Fibroblast of the aortic adventitia (primary cell): ENCODE measurements around the gene HIKESHI. TPM values are rescaled to one million over a fixed set of nuclear protein-coding genes. Genes with fewer than 3 reads are reported as not detected.

Experiments used
- DNase-seq: peaks from one replicate; pipeline ENCODE4 v3.0.0-alpha.2; 2010; ENCODE audit warnings: low read depth
- H3K4me3 ChIP-seq: 2 replicates; pipeline ENCODE4 v1.5.1; 2011; ENCODE audit warnings: low read depth, mild to moderate bottlenecking, control low read depth, low read length, moderate library complexity
- total RNA-seq: library from RNA; depleted of rRNA; stranded (reverse); fragments of >200 nt; gene quantifications from 2 replicates; pipeline ENCODE4 v1.2.3, GENCODE V29; 2012; ENCODE audit warnings: low replicate concordance
- TF ChIP-seq, protein P1 (sequence below): IDR thresholded peaks from 2 replicates; pipeline ENCODE4 v1.5.1; 2011; ENCODE audit warnings: mild to moderate bottlenecking, low read length, control low read depth, inconsistent platforms; ENCODE audit not compliant: insufficient read depth

Gene HIKESHI
- total RNA-seq, 1 donor = 92.2 TPM

- TF ChIP-seq, protein P1, sequence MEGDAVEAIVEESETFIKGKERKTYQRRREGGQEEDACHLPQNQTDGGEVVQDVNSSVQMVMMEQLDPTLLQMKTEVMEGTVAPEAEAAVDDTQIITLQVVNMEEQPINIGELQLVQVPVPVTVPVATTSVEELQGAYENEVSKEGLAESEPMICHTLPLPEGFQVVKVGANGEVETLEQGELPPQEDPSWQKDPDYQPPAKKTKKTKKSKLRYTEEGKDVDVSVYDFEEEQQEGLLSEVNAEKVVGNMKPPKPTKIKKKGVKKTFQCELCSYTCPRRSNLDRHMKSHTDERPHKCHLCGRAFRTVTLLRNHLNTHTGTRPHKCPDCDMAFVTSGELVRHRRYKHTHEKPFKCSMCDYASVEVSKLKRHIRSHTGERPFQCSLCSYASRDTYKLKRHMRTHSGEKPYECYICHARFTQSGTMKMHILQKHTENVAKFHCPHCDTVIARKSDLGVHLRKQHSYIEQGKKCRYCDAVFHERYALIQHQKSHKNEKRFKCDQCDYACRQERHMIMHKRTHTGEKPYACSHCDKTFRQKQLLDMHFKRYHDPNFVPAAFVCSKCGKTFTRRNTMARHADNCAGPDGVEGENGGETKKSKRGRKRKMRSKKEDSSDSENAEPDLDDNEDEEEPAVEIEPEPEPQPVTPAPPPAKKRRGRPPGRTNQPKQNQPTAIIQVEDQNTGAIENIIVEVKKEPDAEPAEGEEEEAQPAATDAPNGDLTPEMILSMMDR = no peak
- DNase-seq = no peak
- H3K4me3 ChIP-seq = no peak overlapping the region
Observed at GRCh38 chr11:86262387-86262786, 39.7 kb upstream of the HIKESHI start.

- no peak overlapping the region for H3K4me3 ChIP-seq
- DNase-seq = no peak
- TF ChIP-seq, protein P1 = no peak
Observed at GRCh38 chr11:86264649-86265048, 37.4 kb upstream of the HIKESHI start.

DNA sequence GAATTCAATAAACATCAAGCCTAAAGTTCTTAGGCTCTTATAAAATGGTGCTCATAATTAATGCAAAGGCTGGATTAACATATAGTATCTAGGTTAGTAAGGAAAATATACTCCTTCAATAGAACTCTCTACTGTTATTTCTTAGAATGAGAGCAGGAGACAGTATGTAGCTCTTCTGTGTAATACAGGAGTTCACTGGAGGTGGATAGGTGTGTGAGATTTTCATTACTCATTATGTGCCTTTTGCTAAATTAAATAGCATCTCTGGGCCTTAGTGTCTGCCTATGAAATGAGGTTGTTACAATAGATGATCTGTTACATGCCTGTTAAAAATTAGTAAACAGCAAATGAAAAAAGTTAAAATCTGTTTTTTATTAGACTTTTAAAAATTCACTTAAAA is 36.8 kb upstream of the HIKESHI start:
- no peak for DNase-seq
- TF ChIP-seq, protein P1 = no peak
- H3K4me3 ChIP-seq = no peak overlapping the region

- no peak overlapping the region for H3K4me3 ChIP-seq
- TF ChIP-seq, protein P1 = no peak
- DNase-seq = no peak
Observed at GRCh38 chr11:86269645-86270044, 32.4 kb upstream of the HIKESHI start.

DNA sequence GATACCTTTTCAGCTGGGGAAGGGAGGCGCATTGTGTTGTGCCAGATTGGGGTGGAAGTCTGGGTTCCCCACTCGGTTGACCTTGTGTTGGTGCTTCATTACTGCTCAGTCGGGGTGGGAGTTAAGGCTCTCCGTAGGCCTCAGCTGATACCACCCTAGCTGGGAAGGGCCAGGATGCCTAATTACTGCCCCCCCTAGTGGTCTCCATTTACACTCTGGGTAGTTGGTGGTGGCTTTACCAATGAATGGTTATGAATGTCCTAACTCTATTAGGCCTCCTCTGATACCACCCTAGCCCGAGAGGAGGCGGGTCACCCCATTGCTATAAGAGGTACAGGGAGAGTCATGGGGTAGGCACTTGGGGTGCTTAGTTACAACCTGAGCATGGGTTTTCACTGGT is 27.5 kb upstream of the HIKESHI start:
- no peak for DNase-seq
- TF ChIP-seq, protein P1 = no peak
- no peak overlapping the region for H3K4me3 ChIP-seq

DNA sequence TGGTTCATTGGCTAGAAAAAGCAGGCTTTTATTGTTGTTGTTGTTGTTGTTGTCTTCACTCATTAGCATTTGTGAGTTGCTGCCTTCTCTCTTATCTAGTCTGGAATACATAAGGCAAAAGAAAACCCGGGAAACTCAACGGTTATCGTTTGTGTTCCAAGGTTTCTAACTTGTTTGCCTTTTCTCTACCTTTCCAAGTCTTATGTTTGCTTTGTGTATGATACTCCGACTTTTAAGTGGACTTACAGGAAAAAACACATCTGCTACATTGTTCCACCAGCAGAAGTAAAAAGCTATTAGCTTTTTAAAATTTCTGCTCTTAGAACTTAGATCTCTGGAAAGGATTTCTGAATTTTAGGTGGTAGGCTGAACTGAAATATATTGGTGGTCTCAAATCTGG is 27.0 kb upstream of the HIKESHI start:
- TF ChIP-seq, protein P1 = no peak
- no peak overlapping the region for H3K4me3 ChIP-seq
- no peak for DNase-seq
